HepG2 (cell line): ENCODE measurements around the gene KRTAP2-3.

ENCODE experiments used
- ELF4 ChIP-seq: sonication (generic); formaldehyde crosslinking; IDR thresholded peaks from 2 replicates; pipeline ENCODE4 v1.5.0; 2020; ENCODE audit warnings: missing genetic modification reagents, mild to moderate bottlenecking, moderate library complexity, borderline replicate concordance
- FIP1L1 ChIP-seq: fragments of 200-400 bp; formaldehyde crosslinking; IDR thresholded peaks from 2 replicates; pipeline ENCODE4 v1.6.1; 2018; ENCODE audit warnings: low read depth, mild to moderate bottlenecking, low read length, moderate library complexity, borderline replicate concordance; ENCODE audit not compliant: insufficient read depth
- PHF8 ChIP-seq: sonication (generic); formaldehyde crosslinking; IDR thresholded peaks from 2 replicates; pipeline ENCODE4 v1.5.0; 2020; ENCODE audit warnings: missing genetic modification reagents
- POLR2A ChIP-seq, 2 experiments: IDR thresholded peaks; 2 replicates each; pipeline ENCODE4 v1.6.1; 2011; ENCODE audit warnings: low read depth in 2 of 2, low read length in 2 of 2, mild to moderate bottlenecking in 1 of 2, moderate library complexity in 1 of 2; ENCODE audit not compliant: insufficient read depth in 1 of 2
- SOX13 ChIP-seq, 3 experiments: fragments of 450-650 bp in 1 of 3; sonication (generic) in 1 of 3; formaldehyde crosslinking in 1 of 3; IDR thresholded peaks in 2 of 3; conservative IDR thresholded peaks in 1 of 3; 2 replicates each; pipeline versions ENCODE4 v1.5.0 to v1.6.1; 2016 to 2020; ENCODE audit warnings: antibody characterized with exemption in 1 of 3, mild to moderate bottlenecking in 1 of 3, missing compliant biosample characterization in 1 of 3, missing genetic modification reagents in 1 of 3, moderate library complexity in 1 of 3
- SOX6 ChIP-seq, 2 experiments: fragments of 450-650 bp in 1 of 2; sonication (generic) in 1 of 2; formaldehyde crosslinking in 1 of 2; IDR thresholded peaks; 2 replicates each; pipeline versions ENCODE4 v1.4.0 to v1.6.1; 2017 to 2020; ENCODE audit warnings: antibody characterized with exemption in 1 of 2, mild to moderate bottlenecking in 1 of 2, missing genetic modification reagents in 1 of 2
- SRSF9 ChIP-seq: fragments of 200-400 bp; formaldehyde crosslinking; IDR thresholded peaks from 2 replicates; pipeline ENCODE4 v1.6.1; 2018; ENCODE audit warnings: borderline replicate concordance, mild to moderate bottlenecking, low read depth, low read length; ENCODE audit not compliant: insufficient read depth, poor library complexity, severe bottlenecking
- WIZ ChIP-seq: sonication (generic); formaldehyde crosslinking; IDR thresholded peaks from 2 replicates; pipeline ENCODE4 v1.5.1; 2020; ENCODE audit warnings: mild to moderate bottlenecking, missing genetic modification reagents
- ZNF839 ChIP-seq: sonication (generic); formaldehyde crosslinking; IDR thresholded peaks from 2 replicates; pipeline ENCODE4 v1.4.0; 2020; ENCODE audit warnings: missing genetic modification reagents, mild to moderate bottlenecking, borderline replicate concordance
- ZNF883 ChIP-seq: sonication (generic); formaldehyde crosslinking; IDR thresholded peaks from 2 replicates; pipeline ENCODE4 v1.5.1; 2020; ENCODE audit warnings: mild to moderate bottlenecking, missing genetic modification reagents; ENCODE audit errors: not compliant biosample characterization
- TF ChIP-seq, protein P1 (sequence below): IDR thresholded peaks from 2 replicates; pipeline ENCODE4 v1.6.1; 2016; ENCODE audit warnings: mild to moderate bottlenecking, missing biosample characterization, missing genetic modification reagents
- TF ChIP-seq, protein P2 (sequence below), 2 experiments: sonication (generic) in 1 of 2; formaldehyde crosslinking in 1 of 2; IDR thresholded peaks; 2 replicates each; pipeline versions ENCODE4 v1.4.0 to v1.6.1; 2016 to 2020; ENCODE audit warnings: borderline replicate concordance in 1 of 2, low read depth in 1 of 2, mild to moderate bottlenecking in 1 of 2, missing genetic modification reagents in 1 of 2
- TF ChIP-seq, protein P3 (sequence below): sonication (generic); formaldehyde crosslinking; IDR thresholded peaks from 2 replicates; pipeline ENCODE4 v1.5.0; 2020; ENCODE audit warnings: mild to moderate bottlenecking, missing genetic modification reagents, borderline replicate concordance

DNA sequence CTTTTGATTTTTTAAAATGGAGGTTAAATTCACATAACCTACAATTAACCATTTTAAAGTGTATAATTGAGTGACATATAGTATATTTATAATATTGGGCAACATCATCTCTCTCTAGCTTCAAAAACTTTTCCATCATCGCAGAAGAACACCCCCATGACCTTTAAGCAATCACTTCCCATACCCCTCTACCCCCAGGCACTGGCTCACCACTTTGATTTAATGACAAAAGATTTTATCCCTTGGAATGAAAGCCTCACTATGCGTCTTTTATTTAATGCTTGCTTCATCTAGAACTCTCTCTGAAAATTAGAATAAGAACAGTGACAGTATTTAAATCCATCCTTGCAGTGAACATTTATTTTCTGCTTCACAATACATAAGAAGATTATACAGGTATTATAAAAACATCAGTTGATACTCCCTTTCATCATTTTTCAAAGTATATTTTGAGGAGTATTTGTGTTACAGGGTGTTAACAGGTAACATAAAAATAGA, 22.0 kb downstream of the KRTAP2-3 start:
- TF ChIP-seq SOX13 (IDR thresholded peaks at IDR 0.05) (no peak), SOX13 (CRISPR knock-in tag; conservative IDR thresholded peaks at IDR 0.05 in 1 of 2, IDR thresholded peaks at IDR 0.05 in 1 of 2) (no peak), ELF4 (CRISPR knock-in tag) (no peak), WIZ (CRISPR knock-in tag) (no peak), PHF8 (CRISPR knock-in tag) (no peak), POLR2A (IDR thresholded peaks at IDR 0.05; ENCODE audit: insufficient read depth in 1 of 2, low read depth in 2 of 2, low read length in 2 of 2) (no peak), FIP1L1 (no peak), SRSF9 (no peak), SOX6 (IDR thresholded peaks at IDR 0.05) (no peak), SOX6 (CRISPR knock-in tag; IDR thresholded peaks at IDR 0.05) (no peak), ZNF839 (CRISPR knock-in tag) (no peak), ZNF883 (CRISPR knock-in tag) (no peak)
- TF ChIP-seq, protein P1, sequence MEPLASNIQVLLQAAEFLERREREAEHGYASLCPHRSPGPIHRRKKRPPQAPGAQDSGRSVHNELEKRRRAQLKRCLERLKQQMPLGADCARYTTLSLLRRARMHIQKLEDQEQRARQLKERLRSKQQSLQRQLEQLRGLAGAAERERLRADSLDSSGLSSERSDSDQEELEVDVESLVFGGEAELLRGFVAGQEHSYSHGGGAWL: no peak
- TF ChIP-seq, protein P2, sequence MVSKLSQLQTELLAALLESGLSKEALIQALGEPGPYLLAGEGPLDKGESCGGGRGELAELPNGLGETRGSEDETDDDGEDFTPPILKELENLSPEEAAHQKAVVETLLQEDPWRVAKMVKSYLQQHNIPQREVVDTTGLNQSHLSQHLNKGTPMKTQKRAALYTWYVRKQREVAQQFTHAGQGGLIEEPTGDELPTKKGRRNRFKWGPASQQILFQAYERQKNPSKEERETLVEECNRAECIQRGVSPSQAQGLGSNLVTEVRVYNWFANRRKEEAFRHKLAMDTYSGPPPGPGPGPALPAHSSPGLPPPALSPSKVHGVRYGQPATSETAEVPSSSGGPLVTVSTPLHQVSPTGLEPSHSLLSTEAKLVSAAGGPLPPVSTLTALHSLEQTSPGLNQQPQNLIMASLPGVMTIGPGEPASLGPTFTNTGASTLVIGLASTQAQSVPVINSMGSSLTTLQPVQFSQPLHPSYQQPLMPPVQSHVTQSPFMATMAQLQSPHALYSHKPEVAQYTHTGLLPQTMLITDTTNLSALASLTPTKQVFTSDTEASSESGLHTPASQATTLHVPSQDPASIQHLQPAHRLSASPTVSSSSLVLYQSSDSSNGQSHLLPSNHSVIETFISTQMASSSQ (IDR thresholded peaks at IDR 0.05; ENCODE audit: low read depth): no peak
- TF ChIP-seq, protein P2 (CRISPR knock-in tag; IDR thresholded peaks at IDR 0.05; ENCODE audit: borderline replicate concordance): no peak
- TF ChIP-seq, protein P3, sequence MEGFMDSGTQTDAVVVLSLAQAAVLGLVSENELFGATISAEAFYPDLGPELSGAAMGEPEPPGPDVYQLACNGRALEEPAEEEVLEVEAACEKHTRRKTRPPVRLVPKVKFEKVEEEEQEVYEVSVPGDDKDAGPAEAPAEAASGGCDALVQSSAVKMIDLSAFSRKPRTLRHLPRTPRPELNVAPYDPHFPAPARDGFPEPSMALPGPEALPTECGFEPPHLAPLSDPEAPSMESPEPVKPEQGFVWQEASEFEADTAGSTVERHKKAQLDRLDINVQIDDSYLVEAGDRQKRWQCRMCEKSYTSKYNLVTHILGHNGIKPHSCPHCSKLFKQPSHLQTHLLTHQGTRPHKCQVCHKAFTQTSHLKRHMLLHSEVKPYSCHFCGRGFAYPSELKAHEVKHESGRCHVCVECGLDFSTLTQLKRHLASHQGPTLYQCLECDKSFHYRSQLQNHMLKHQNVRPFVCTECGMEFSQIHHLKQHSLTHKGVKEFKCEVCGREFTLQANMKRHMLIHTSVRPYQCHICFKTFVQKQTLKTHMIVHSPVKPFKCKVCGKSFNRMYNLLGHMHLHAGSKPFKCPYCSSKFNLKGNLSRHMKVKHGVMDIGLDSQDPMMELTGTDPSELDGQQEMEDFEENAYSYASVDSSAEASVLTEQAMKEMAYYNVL (CRISPR knock-in tag): no peak
